ENCODE data around the gene TFPI.

- no peak for TF ChIP-seq CTCF (conservative IDR thresholded peaks at IDR 0.05 in 1 of 2, IDR thresholded peaks at IDR 0.05 in 1 of 2; ENCODE audit: low read depth in 1 of 2, low read length in 2 of 2)
- no peak for TF ChIP-seq EZH2 (IDR thresholded peaks at IDR 0.05; ENCODE audit: low read length, missing control alignments)
These were observed 458 bp upstream of the TFPI start for GRCh38 chr2:187554704-187555082.

All from fibroblast of lung (primary cell).